ENCODE measurements around the gene SETBP1.

Gene SETBP1

GRCh38 chr18:45037618-45038017 lies 356.9 kb downstream of the SETBP1 start:
- H3K9me3 ChIP-seq (ENCODE audit: control insufficient read depth, insufficient read depth, low read depth, low read length) = no peaks in the 10 kb centered on the region
- H3K36me3 ChIP-seq (ENCODE audit: control insufficient read depth, insufficient read depth, low read length) = no peaks in the 10 kb centered on the region
- no peak overlapping the region for H3K9ac ChIP-seq (ENCODE audit: low read length)
- H3K27ac ChIP-seq (ENCODE audit: low read depth, low read length) = no peak overlapping the region
- H3K27me3 ChIP-seq (ENCODE audit: control insufficient read depth, insufficient read depth, low read length) = no peaks in the 10 kb centered on the region
- H3K4me1 ChIP-seq (ENCODE audit: control insufficient read depth, insufficient read depth, low read length) = no peaks in the 10 kb centered on the region
- H3K4me3 ChIP-seq (ENCODE audit: low read depth, low read length) = no peak overlapping the region

DNA sequence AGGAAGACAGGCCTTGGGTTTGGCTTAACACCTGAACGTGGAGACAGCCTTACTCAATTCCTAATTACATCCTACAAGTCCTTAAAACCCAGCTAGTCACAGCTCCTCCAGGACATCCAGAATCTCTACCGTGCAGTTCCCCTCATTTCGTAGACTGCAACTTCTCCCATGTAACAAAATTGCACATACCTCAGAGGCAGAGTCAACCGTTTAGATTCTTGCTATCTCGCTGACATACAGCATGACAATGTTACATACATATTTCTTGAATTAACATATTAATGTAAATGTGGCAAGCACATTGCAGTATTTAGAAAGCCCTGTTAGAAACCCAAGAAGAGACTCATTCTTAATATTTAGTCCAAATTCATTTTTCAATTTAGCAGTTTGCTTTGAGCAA lies 358.7 kb downstream of the SETBP1 start:
- no peak overlapping the region for H3K9ac ChIP-seq (ENCODE audit: low read length)
- no peaks in the 10 kb centered on the region for H3K27me3 ChIP-seq (ENCODE audit: control insufficient read depth, insufficient read depth, low read length)
- no peak overlapping the region for H3K4me3 ChIP-seq (ENCODE audit: low read depth, low read length)
- no peaks in the 10 kb centered on the region for H3K4me1 ChIP-seq (ENCODE audit: control insufficient read depth, insufficient read depth, low read length)
- no peaks in the 10 kb centered on the region for H3K36me3 ChIP-seq (ENCODE audit: control insufficient read depth, insufficient read depth, low read length)
- H3K9me3 ChIP-seq (ENCODE audit: control insufficient read depth, insufficient read depth, low read depth, low read length) = no peaks in the 10 kb centered on the region
- H3K27ac ChIP-seq (ENCODE audit: low read depth, low read length) = no peak overlapping the region

DNA sequence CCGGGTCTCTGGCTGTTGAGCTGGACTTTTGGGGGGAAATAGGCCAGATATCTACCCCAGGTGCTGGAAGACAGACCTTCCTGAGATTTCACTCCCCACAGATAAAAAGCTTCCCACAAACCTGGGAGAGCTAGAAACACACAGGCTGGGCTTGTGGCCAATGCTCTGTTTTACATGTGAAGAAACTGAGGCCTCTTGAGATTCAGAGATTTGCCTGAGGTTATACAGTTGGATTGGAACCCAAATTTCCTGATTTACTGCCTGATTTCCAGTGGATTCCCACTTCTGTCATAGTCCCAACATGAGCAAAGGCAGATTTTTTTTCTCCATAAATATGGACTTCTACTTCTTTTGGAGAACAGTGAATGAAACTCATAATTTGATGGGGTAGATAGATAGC lies 360.2 kb downstream of the SETBP1 start:
- Histone ChIP-seq H3K4me3 (ENCODE audit: low read depth, low read length) (no peak overlapping the region), H3K36me3 (ENCODE audit: control insufficient read depth, insufficient read depth, low read length) (no peaks in the 10 kb centered on the region), H3K27me3 (ENCODE audit: control insufficient read depth, insufficient read depth, low read length) (no peaks in the 10 kb centered on the region), H3K9ac (ENCODE audit: low read length) (no peak overlapping the region), H3K27ac (ENCODE audit: low read depth, low read length) (no peak overlapping the region), H3K4me1 (ENCODE audit: control insufficient read depth, insufficient read depth, low read length) (no peaks in the 10 kb centered on the region), H3K9me3 (ENCODE audit: control insufficient read depth, insufficient read depth, low read depth, low read length) (no peaks in the 10 kb centered on the region)

- H3K27me3 ChIP-seq (ENCODE audit: control insufficient read depth, insufficient read depth, low read length) = no peaks in the 10 kb centered on the region
- H3K36me3 ChIP-seq (ENCODE audit: control insufficient read depth, insufficient read depth, low read length) = no peaks in the 10 kb centered on the region
- H3K4me1 ChIP-seq (ENCODE audit: control insufficient read depth, insufficient read depth, low read length) = no peaks in the 10 kb centered on the region
- H3K9me3 ChIP-seq (ENCODE audit: control insufficient read depth, insufficient read depth, low read depth, low read length) = no peaks in the 10 kb centered on the region
- H3K4me3 ChIP-seq (ENCODE audit: low read depth, low read length) = no peak overlapping the region
- H3K27ac ChIP-seq (ENCODE audit: low read depth, low read length) = no peak overlapping the region
- H3K9ac ChIP-seq (ENCODE audit: low read length) = no peak overlapping the region
Observed at GRCh38 chr18:45044787-45045186, 364.1 kb downstream of the SETBP1 start.

- no peaks in the 10 kb centered on the region for H3K36me3 ChIP-seq (ENCODE audit: control insufficient read depth, insufficient read depth, low read length)
- no peak overlapping the region for H3K9ac ChIP-seq (ENCODE audit: low read length)
- H3K27me3 ChIP-seq (ENCODE audit: control insufficient read depth, insufficient read depth, low read length) = no peaks in the 10 kb centered on the region
- no peaks in the 10 kb centered on the region for H3K9me3 ChIP-seq (ENCODE audit: control insufficient read depth, insufficient read depth, low read depth, low read length)
- no peak overlapping the region for H3K27ac ChIP-seq (ENCODE audit: low read depth, low read length)
- H3K4me1 ChIP-seq (ENCODE audit: control insufficient read depth, insufficient read depth, low read length) = no peaks in the 10 kb centered on the region
- no peak overlapping the region for H3K4me3 ChIP-seq (ENCODE audit: low read depth, low read length)
Observed at GRCh38 chr18:45046228-45046627, 365.5 kb downstream of the SETBP1 start.

DNA sequence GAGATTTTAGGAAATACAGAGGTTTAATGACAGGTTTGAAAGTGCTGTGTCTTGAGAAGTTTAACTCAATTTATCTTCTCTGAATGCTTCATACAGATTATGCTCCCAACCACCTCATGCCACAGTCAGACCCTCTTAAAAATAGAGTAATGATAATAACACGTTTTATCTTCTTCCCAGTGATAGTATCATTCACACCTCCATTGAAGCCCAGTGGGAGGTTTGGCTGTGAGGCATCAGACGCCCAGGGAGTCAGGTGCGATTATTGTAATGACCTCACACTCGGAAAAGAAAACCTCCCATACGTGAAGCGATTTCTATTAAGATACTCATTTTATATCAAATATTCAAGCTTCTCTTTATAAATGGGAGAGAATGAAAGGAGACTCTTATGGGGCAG lies 366.3 kb downstream of the SETBP1 start:
- Histone ChIP-seq H3K4me3 (ENCODE audit: low read depth, low read length) (no peak overlapping the region), H3K36me3 (ENCODE audit: control insufficient read depth, insufficient read depth, low read length) (no peaks in the 10 kb centered on the region), H3K27me3 (ENCODE audit: control insufficient read depth, insufficient read depth, low read length) (no peaks in the 10 kb centered on the region), H3K27ac (ENCODE audit: low read depth, low read length) (no peak overlapping the region), H3K9ac (ENCODE audit: low read length) (no peak overlapping the region), H3K4me1 (ENCODE audit: control insufficient read depth, insufficient read depth, low read length) (no peaks in the 10 kb centered on the region), H3K9me3 (ENCODE audit: control insufficient read depth, insufficient read depth, low read depth, low read length) (no peaks in the 10 kb centered on the region)

- Histone ChIP-seq H3K27ac (ENCODE audit: low read depth, low read length) (no peak overlapping the region), H3K4me3 (ENCODE audit: low read depth, low read length) (no peak overlapping the region), H3K36me3 (ENCODE audit: control insufficient read depth, insufficient read depth, low read length) (no peaks in the 10 kb centered on the region), H3K4me1 (ENCODE audit: control insufficient read depth, insufficient read depth, low read length) (no peaks in the 10 kb centered on the region), H3K9ac (ENCODE audit: low read length) (no peak overlapping the region), H3K9me3 (ENCODE audit: control insufficient read depth, insufficient read depth, low read depth, low read length) (no peaks in the 10 kb centered on the region), H3K27me3 (ENCODE audit: control insufficient read depth, insufficient read depth, low read length) (no peaks in the 10 kb centered on the region)
Observed at GRCh38 chr18:45049578-45050319, 369.1 kb downstream of the SETBP1 start.

GRCh38 chr18:45050712-45051601 lies 370.3 kb downstream of the SETBP1 start:
- Histone ChIP-seq H3K9ac (ENCODE audit: low read length) (no peak overlapping the region), H3K27me3 (ENCODE audit: control insufficient read depth, insufficient read depth, low read length) (no peaks in the 10 kb centered on the region), H3K27ac (ENCODE audit: low read depth, low read length) (no peak overlapping the region), H3K9me3 (ENCODE audit: control insufficient read depth, insufficient read depth, low read depth, low read length) (no peaks in the 10 kb centered on the region), H3K4me3 (ENCODE audit: low read depth, low read length) (no peak overlapping the region), H3K36me3 (ENCODE audit: control insufficient read depth, insufficient read depth, low read length) (no peaks in the 10 kb centered on the region), H3K4me1 (ENCODE audit: control insufficient read depth, insufficient read depth, low read length) (no peaks in the 10 kb centered on the region)

GRCh38 chr18:45054636-45055035 lies 373.9 kb downstream of the SETBP1 start:
- Histone ChIP-seq H3K27me3 (ENCODE audit: control insufficient read depth, insufficient read depth, low read length) (no peaks in the 10 kb centered on the region), H3K9me3 (ENCODE audit: control insufficient read depth, insufficient read depth, low read depth, low read length) (no peaks in the 10 kb centered on the region), H3K27ac (ENCODE audit: low read depth, low read length) (no peak overlapping the region), H3K4me1 (ENCODE audit: control insufficient read depth, insufficient read depth, low read length) (0 out of 2 replicates have a peak, but pooled peaks cover 3% of the 10 kb centered on the region), H3K4me3 (ENCODE audit: low read depth, low read length) (no peak overlapping the region), H3K9ac (ENCODE audit: low read length) (no peak overlapping the region), H3K36me3 (ENCODE audit: control insufficient read depth, insufficient read depth, low read length) (no peaks in the 10 kb centered on the region)

- no peaks in the 10 kb centered on the region for H3K9me3 ChIP-seq (ENCODE audit: control insufficient read depth, insufficient read depth, low read depth, low read length)
- no peaks in the 10 kb centered on the region for H3K36me3 ChIP-seq (ENCODE audit: control insufficient read depth, insufficient read depth, low read length)
- H3K27ac ChIP-seq (ENCODE audit: low read depth, low read length) = no peak overlapping the region
- no peak overlapping the region for H3K9ac ChIP-seq (ENCODE audit: low read length)
- H3K4me3 ChIP-seq (ENCODE audit: low read depth, low read length) = no peak overlapping the region
- H3K27me3 ChIP-seq (ENCODE audit: control insufficient read depth, insufficient read depth, low read length) = no peaks in the 10 kb centered on the region
- H3K4me1 ChIP-seq (ENCODE audit: control insufficient read depth, insufficient read depth, low read length) = 0 out of 2 replicates have a peak, but pooled peaks cover 3% of the 10 kb centered on the region
Observed at GRCh38 chr18:45055811-45056210, 375.1 kb downstream of the SETBP1 start.

DNA sequence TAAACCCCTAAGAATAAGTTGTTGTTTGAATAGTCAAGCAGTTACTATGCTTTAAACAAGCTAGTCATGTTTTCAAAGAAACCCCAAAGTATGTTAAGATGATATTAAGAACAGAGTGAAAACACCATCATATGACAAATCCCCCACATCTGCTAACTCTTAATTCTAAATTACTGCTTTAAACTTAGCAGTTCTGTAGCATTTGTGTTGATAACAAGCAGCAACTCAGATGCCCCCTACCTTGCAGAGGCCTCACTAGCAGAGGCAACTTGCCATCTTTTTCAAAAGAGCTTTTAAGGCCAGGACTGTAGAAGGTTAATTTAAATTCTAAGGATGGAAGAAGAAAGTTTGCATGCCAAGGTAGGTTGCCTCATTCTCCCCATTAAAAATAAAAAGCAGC lies 376.2 kb downstream of the SETBP1 start:
- no peaks in the 10 kb centered on the region for H3K27me3 ChIP-seq (ENCODE audit: control insufficient read depth, insufficient read depth, low read length)
- H3K4me1 ChIP-seq (ENCODE audit: control insufficient read depth, insufficient read depth, low read length) = 0 out of 2 replicates have a peak, but pooled peaks cover 3% of the 10 kb centered on the region
- H3K9ac ChIP-seq (ENCODE audit: low read length) = no peak overlapping the region
- H3K4me3 ChIP-seq (ENCODE audit: low read depth, low read length) = no peak overlapping the region
- no peaks in the 10 kb centered on the region for H3K36me3 ChIP-seq (ENCODE audit: control insufficient read depth, insufficient read depth, low read length)
- no peak overlapping the region for H3K27ac ChIP-seq (ENCODE audit: low read depth, low read length)
- no peaks in the 10 kb centered on the region for H3K9me3 ChIP-seq (ENCODE audit: control insufficient read depth, insufficient read depth, low read depth, low read length)

Measured in HUES6 (cell line).